Embryonic facial prominence (tissue), 1 donor: Measurements from ENCODE around the gene PTPRU.
"Not testable (repeated sequence)": the region's sequence is repeated elsewhere in the genome, so short reads cannot be mapped to it uniquely, and the experiment has no call there.

Experiments
- DNase-seq: peaks from one replicate; pipeline ENCODE4 v3.0.0-alpha.2; 2016; ENCODE audit errors: extremely low spot score

PTPRU gene

DNA sequence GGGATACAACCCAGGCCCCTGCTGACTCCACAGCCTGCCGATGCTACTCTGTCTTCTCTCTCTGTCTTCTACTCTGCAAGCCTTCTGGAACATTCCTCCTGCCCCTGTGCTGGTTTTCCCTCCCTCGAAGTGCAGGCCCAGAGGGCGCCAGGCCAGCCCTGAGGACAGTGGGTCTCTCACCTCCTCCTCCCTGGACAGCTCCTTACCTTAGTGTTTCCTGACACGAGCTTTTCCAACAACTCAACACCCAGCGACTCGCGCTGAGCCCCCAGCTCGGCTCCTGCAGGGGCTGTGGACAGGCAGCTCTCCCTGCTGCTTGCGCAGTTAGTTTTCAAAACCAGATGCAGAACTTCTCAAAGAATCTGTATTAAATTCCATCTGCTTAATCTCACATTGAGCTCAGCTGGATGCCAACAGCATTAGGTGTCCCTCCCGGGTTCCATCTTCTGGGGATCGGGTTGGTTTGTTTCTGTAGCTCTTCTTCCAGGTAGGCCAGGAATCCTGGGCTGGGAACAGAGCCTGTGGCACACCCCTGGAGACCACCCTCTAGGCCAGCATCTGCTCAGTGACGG lies 54.2 kb downstream of the PTPRU start:
- no peak for DNase-seq

- DNase-seq: no peak
These were observed 55.4 kb downstream of the PTPRU start for GRCh38 chr1:29291756-29292155.

GRCh38 chr1:29292344-29292743 lies 56.0 kb downstream of the PTPRU start:
- no peak for DNase-seq

DNA sequence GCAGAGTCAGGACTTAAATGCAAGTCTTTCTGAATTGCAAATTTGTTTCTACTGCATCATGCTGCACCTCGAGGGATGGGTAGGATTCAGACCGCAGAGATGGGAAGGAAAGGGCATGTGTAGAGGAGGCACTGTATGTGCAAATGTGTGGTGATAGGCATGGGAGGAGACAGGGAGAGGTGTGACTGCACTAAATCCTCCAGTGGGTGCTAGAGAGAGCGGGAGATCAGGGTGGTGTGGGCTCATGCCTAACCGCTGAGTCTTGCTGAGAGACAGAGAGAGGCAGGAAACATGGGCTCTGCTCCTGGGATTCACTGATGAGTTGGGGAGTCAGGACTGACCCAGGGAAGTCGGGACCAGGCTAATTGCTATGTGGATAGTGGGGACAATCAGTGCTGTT lies 61.1 kb downstream of the PTPRU start:
- no peak for DNase-seq

DNA sequence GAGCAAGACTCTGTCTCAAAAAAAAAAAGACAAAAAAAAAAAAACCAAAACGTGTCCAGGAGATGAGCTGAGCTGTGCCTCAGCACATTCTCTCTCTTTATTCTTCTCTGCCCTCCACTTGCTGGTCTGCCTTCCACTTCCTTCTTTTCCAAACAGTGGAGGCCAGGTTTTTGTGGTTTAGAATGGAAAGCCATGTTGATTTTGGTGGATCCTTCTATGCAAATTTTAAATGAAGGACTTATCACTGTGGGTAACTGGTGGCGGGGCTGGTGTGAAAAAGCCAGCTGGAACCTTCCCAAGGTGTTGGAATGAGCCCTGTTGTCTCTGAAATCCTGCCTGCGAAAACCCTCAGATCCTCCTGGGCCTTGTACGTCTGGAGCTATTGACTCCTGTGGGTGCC lies 61.9 kb downstream of the PTPRU start:
- no peak for DNase-seq

DNA sequence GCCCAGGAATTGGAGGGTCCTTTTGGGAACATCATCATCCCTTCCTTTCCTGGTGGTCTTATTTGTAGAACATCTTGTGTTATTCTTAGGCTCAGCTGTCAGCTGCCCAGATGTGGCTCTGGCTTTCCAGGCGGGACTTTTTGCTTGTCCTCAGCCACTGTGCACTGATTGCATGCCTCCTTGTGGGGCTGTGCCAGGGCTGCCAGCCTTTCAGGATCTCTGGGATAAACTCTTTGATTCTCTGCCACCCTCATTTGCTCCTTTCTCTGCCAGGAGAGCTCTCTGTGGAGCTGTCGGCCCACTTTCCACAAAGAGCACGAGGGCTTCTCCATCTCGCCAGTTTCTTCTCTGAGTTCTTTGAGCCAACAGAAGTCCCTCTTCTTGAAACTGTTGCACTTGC lies 63.1 kb downstream of the PTPRU start:
- no peak for DNase-seq

- not testable (repeated sequence) for DNase-seq
These were observed 65.4 kb downstream of the PTPRU start for GRCh38 chr1:29301732-29302131.

DNA sequence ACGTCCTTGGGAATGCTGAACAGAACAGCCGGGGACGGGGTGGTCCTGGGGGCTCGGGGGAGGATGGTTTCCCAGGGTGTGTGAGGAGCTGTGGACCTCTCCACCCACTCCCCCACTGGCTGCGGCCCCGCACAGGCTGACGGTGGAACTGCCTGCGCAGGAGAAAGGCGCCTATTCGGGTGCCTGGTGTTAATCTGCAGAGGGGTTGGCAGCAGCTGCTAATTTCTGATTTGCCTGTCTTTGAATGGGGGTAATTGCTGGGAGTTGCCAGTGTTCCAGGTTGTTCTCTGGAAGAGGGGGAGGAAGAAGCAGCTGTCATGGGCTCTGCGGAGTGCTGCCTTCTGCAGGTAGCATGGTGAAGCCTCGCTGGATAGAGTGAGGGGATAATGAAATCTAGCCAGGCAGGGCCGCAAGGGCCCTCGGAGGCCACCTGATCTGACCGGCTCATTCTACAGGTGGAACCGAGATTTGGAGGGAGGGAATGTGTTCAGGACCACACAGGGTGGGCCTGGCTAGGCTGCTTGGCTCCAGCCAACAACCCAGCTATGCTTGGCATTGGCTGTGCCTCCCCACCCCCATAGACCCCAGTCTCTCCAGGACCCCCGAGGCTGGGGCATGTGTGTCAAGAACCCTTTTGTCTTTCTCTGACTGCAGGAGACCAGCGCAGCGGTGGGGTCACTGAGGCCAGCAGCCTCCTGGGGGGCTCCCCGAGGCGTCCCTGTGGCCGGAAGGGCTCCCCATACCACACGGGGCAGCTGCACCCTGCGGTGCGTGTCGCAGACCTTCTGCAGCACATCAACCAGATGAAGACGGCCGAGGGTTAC lies 67.1 kb downstream of the PTPRU start:
- DNase-seq: no peak

GRCh38 chr1:29304025-29304684 lies 67.8 kb downstream of the PTPRU start:
- no peak for DNase-seq

- DNase-seq: no peak
These were observed 69.6 kb downstream of the PTPRU start for GRCh38 chr1:29305943-29306342.

DNA sequence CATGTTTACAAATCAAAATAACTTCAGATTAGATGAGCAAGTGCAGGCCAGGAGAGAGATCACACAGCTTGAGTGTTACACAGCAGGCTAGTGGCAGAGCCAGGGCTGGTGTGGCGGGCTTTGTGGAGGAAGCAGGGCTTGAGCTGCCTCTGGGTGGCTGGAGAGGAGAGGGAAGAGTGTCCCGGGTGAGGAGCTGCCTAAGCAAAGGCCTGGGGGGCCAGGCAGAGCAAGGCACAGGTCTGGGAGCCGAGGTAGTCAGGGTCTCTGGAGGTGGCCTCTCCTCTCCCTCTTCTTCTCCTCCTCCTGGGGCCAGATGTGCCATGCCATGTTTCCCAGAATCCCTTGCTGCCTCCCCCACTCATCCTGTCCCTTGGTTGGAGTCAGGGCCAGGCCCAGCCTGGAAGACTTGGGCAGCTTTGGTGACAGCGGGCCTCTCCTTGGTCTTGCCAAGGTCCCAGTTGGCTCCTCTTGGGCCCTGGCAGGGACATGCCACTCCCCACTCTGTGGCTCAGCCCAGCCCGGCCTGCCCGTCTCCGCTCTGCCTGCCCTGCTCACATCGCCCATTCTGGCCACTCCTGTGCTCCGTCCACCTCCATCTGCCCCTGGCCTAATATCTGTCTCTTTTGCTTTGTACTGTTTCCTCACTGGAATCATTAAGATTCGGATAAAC lies 70.3 kb downstream of the PTPRU start:
- no peak for DNase-seq

- no peak for DNase-seq
These were observed 72.8 kb downstream of the PTPRU start for GRCh38 chr1:29309075-29309474.

GRCh38 chr1:29309621-29310020 lies 73.3 kb downstream of the PTPRU start:
- DNase-seq: no peak

GRCh38 chr1:29310616-29311180 lies 74.4 kb downstream of the PTPRU start:
- no peak for DNase-seq

- DNase-seq: no peak
These were observed 75.2 kb downstream of the PTPRU start for GRCh38 chr1:29311352-29312030.

GRCh38 chr1:29312469-29313461 lies 76.4 kb downstream of the PTPRU start:
- DNase-seq: no peak

GRCh38 chr1:29314685-29315084 lies 78.4 kb downstream of the PTPRU start:
- not testable (repeated sequence) for DNase-seq

GRCh38 chr1:29315262-29315661 lies 78.9 kb downstream of the PTPRU start:
- no peak for DNase-seq

- no peak for DNase-seq
These were observed 79.6 kb downstream of the PTPRU start for GRCh38 chr1:29315876-29316275.
